Measurements from ENCODE around the gene ALG14. TPM values are rescaled to one million over a fixed set of nuclear protein-coding genes. Genes with fewer than 3 reads are reported as not detected.
A peak's percentile ranks its signal among the peaks of the same experiment; 100 is the strongest.
"Not testable (repeated sequence)": the region's sequence is repeated elsewhere in the genome, so short reads cannot be mapped to it uniquely, and the experiment has no call there.

The ALG14 gene
- total RNA-seq, 1 donor from 2014 or later: 1.5 TPM

GRCh38 chr1:95041491-95042165 lies 31.1 kb downstream of the ALG14 start:
- DNase-seq (ENCODE audit: low read depth): peak; percentile 84

- DNase-seq (ENCODE audit: low read depth): no peak
Measured at GRCh38 chr1:95040032-95040525, 32.7 kb downstream of the ALG14 start.

- no peak for DNase-seq (ENCODE audit: low read depth)
Measured at GRCh38 chr1:95039360-95040031, 33.3 kb downstream of the ALG14 start.

GRCh38 chr1:95035536-95035935 lies 37.2 kb downstream of the ALG14 start:
- peak; percentile 89 for DNase-seq (ENCODE audit: low read depth)

GRCh38 chr1:95034506-95034905 lies 38.2 kb downstream of the ALG14 start:
- peak; percentile 19 for DNase-seq (ENCODE audit: low read depth)

- no peak for DNase-seq (ENCODE audit: low read depth)
Measured at GRCh38 chr1:95033843-95034242, 38.9 kb downstream of the ALG14 start.

- DNase-seq (ENCODE audit: low read depth): no peak
Measured at GRCh38 chr1:95029532-95029931, 43.2 kb downstream of the ALG14 start.

GRCh38 chr1:95028954-95029353 lies 43.8 kb downstream of the ALG14 start:
- DNase-seq (ENCODE audit: low read depth): no peak

GRCh38 chr1:95027046-95027445 lies 45.7 kb downstream of the ALG14 start:
- DNase-seq (ENCODE audit: low read depth): no peak

- peak; percentile 87 for DNase-seq (ENCODE audit: low read depth)
Measured at GRCh38 chr1:95023399-95024043, 49.2 kb downstream of the ALG14 start.

- no peak for DNase-seq (ENCODE audit: low read depth)
Measured at GRCh38 chr1:95022644-95022926, 50.2 kb downstream of the ALG14 start.

GRCh38 chr1:95021805-95022643 lies 50.7 kb downstream of the ALG14 start:
- no peak for DNase-seq (ENCODE audit: low read depth)

GRCh38 chr1:95021119-95021518 lies 51.6 kb downstream of the ALG14 start:
- DNase-seq (ENCODE audit: low read depth): peak; percentile 74

- not testable (repeated sequence) for DNase-seq (ENCODE audit: low read depth)
Measured at GRCh38 chr1:95019466-95019865, 53.3 kb downstream of the ALG14 start.

GRCh38 chr1:95018602-95019369 lies 54.0 kb downstream of the ALG14 start:
- DNase-seq (ENCODE audit: low read depth): peak; percentile 93

- peak; percentile 45 for DNase-seq (ENCODE audit: low read depth)
Measured at GRCh38 chr1:95017775-95018174, 55.0 kb downstream of the ALG14 start.

GRCh38 chr1:95015076-95015475 lies 57.7 kb downstream of the ALG14 start:
- DNase-seq (ENCODE audit: low read depth): no peak

GRCh38 chr1:95013950-95014574 lies 58.7 kb downstream of the ALG14 start:
- peak; percentile 74 for DNase-seq (ENCODE audit: low read depth)

GRCh38 chr1:95012389-95012788 lies 60.4 kb downstream of the ALG14 start:
- no peak for DNase-seq (ENCODE audit: low read depth)

- no peak for DNase-seq (ENCODE audit: low read depth)
Measured at GRCh38 chr1:95010158-95010557, 62.6 kb downstream of the ALG14 start.

- DNase-seq (ENCODE audit: low read depth): no peak
Measured at GRCh38 chr1:95007687-95008086, 65.1 kb downstream of the ALG14 start.

All from renal cortical epithelial cell (primary cell).